C4-2B (cell line): ENCODE data around the gene ARL15.

Source experiments
- ZFX ChIP-seq: fragments of 450-650 bp; IDR thresholded peaks from 2 replicates; pipeline ENCODE4 v1.6.1; 2017
- TF ChIP-seq, protein P1 (sequence below): fragments of 450-650 bp; conservative IDR thresholded peaks from 2 replicates; pipeline ENCODE4 v1.5.1; 2017; ENCODE audit warnings: mild to moderate bottlenecking

DNA sequence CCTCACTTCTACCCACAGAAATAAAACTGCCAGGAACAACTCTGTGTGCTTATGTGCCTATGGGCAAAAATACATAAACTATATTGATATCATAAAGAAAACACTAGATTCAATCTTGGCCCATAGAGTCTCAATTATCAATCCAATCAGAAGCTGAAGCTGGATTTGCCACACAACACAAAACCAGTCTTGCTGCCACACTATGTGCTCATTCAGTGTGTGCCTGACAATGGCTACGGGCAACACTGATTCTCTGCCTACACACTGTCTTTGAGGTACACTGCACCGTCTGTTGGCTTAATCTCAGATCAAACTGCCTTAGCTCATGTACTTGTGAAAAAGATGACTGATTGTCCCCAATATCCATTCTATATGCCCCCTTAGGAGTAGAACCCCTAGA lies 35.4 kb downstream of the ARL15 start:
- TF ChIP-seq, protein P1, sequence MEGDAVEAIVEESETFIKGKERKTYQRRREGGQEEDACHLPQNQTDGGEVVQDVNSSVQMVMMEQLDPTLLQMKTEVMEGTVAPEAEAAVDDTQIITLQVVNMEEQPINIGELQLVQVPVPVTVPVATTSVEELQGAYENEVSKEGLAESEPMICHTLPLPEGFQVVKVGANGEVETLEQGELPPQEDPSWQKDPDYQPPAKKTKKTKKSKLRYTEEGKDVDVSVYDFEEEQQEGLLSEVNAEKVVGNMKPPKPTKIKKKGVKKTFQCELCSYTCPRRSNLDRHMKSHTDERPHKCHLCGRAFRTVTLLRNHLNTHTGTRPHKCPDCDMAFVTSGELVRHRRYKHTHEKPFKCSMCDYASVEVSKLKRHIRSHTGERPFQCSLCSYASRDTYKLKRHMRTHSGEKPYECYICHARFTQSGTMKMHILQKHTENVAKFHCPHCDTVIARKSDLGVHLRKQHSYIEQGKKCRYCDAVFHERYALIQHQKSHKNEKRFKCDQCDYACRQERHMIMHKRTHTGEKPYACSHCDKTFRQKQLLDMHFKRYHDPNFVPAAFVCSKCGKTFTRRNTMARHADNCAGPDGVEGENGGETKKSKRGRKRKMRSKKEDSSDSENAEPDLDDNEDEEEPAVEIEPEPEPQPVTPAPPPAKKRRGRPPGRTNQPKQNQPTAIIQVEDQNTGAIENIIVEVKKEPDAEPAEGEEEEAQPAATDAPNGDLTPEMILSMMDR, result no peak
- TF ChIP-seq ZFX, result no peak
